Neural progenitor cell (in vitro differentiated cells): ENCODE data around the gene GAB2. TPM values are rescaled to one million over a fixed set of nuclear protein-coding genes. Genes with fewer than 3 reads are reported as not detected.

Experiments used
- DNase-seq: peaks from one replicate; pipeline ENCODE4 v3.0.0-alpha.2; 2016; ENCODE audit warnings: low spot score
- H2AFZ ChIP-seq: fragments of 200-600 bp; sonication (generic); replicated peaks from 2 replicates; pipeline ENCODE4 v1.6.1; 2016; ENCODE audit warnings: antibody characterized with exemption
- H3F3A ChIP-seq: fragments of 200-600 bp; sonication (generic); 2 replicates; pipeline ENCODE4 v1.6.1; 2016; ENCODE audit warnings: antibody characterized with exemption, low read depth
- H3K27ac ChIP-seq: fragments of 200-600 bp; sonication (generic); 2 replicates; pipeline ENCODE4 v1.5.1; 2016; ENCODE audit warnings: mild to moderate bottlenecking
- H3K27me3 ChIP-seq: fragments of 200-600 bp; sonication (generic); 2 replicates; pipeline ENCODE4 v1.6.1; 2016; ENCODE audit warnings: mild to moderate bottlenecking, moderate library complexity
- H3K36me3 ChIP-seq: fragments of 200-600 bp; sonication (generic); 2 replicates; pipeline ENCODE4 v1.5.1; 2016
- H3K4me1 ChIP-seq: fragments of 200-600 bp; sonication (generic); 2 replicates; pipeline ENCODE4 v1.6.1; 2016; ENCODE audit warnings: mixed run types
- H3K4me2 ChIP-seq: fragments of 200-600 bp; sonication (generic); 2 replicates; pipeline ENCODE4 v1.6.1; 2016
- H3K4me3 ChIP-seq: fragments of 200-600 bp; sonication (generic); 2 replicates; pipeline ENCODE4 v1.5.1; 2016
- H3K79me2 ChIP-seq: fragments of 200-600 bp; sonication (generic); 2 replicates; pipeline ENCODE4 v1.6.1; 2016; ENCODE audit warnings: low read depth
- H3K9ac ChIP-seq: fragments of 200-600 bp; sonication (generic); 2 replicates; pipeline ENCODE4 v1.6.1; 2016
- H3K9me3 ChIP-seq: fragments of 200-600 bp; sonication (generic); 2 replicates; pipeline ENCODE4 v1.5.1; 2016; ENCODE audit warnings: low read depth
- H4K20me1 ChIP-seq: fragments of 200-600 bp; sonication (generic); 2 replicates; pipeline ENCODE4 v1.6.1; 2016; ENCODE audit warnings: low read depth
- H3K27ac Mint-ChIP-seq: 3 replicates; pipeline ENCODE4 v1.8.0; 2021; ENCODE audit warnings: mixed read lengths
- H3K27me3 Mint-ChIP-seq: 2 replicates; pipeline ENCODE4 v1.8.0; 2022; ENCODE audit warnings: low read depth, mild to moderate bottlenecking, inconsistent platforms, moderate library complexity, mixed read lengths; ENCODE audit not compliant: insufficient read depth
- H3K36me3 Mint-ChIP-seq: 3 replicates; pipeline ENCODE4 v1.8.0; 2021; ENCODE audit warnings: mixed read lengths
- H3K4me1 Mint-ChIP-seq: 3 replicates; pipeline ENCODE4 v1.8.0; 2021; ENCODE audit warnings: mixed read lengths
- H3K4me3 Mint-ChIP-seq: 3 replicates; pipeline ENCODE4 v1.8.0; 2021; ENCODE audit warnings: mild to moderate bottlenecking, moderate library complexity, mixed read lengths
- H3K9me3 Mint-ChIP-seq: 3 replicates; pipeline ENCODE4 v1.8.0; 2020; ENCODE audit warnings: mixed read lengths
- EZH2 ChIP-seq: fragments of 200-600 bp; sonication (generic); IDR thresholded peaks from 2 replicates; pipeline ENCODE4 v1.6.1; 2017; ENCODE audit warnings: antibody characterized with exemption, mild to moderate bottlenecking, moderate library complexity
- EZH2phosphoT487 ChIP-seq: fragments of 200-600 bp; sonication (generic); IDR thresholded peaks from 2 replicates; pipeline ENCODE4 v1.6.1; 2017; ENCODE audit warnings: antibody characterized with exemption
- total RNA-seq: library from RNA; depleted of rRNA; stranded (reverse); fragments of >200 nt; gene quantifications from 2 replicates; pipeline ENCODE4 v1.2.3, GENCODE V29; 2015; ENCODE audit warnings: low replicate concordance
- TF ChIP-seq, protein P1 (sequence below): fragments of 200-600 bp; sonication (generic); IDR thresholded peaks from 2 replicates; pipeline ENCODE4 v1.5.1; 2017; ENCODE audit warnings: antibody characterized with exemption, mild to moderate bottlenecking

Gene GAB2
- total RNA-seq, 1 donor from 2014 or later: 11.1 TPM

GRCh38 chr11:78398715-78399114, 18.9 kb downstream of the GAB2 start:
- TF ChIP-seq EZH2 (no peak), EZH2phosphoT487 (no peak)
- TF ChIP-seq, protein P1, sequence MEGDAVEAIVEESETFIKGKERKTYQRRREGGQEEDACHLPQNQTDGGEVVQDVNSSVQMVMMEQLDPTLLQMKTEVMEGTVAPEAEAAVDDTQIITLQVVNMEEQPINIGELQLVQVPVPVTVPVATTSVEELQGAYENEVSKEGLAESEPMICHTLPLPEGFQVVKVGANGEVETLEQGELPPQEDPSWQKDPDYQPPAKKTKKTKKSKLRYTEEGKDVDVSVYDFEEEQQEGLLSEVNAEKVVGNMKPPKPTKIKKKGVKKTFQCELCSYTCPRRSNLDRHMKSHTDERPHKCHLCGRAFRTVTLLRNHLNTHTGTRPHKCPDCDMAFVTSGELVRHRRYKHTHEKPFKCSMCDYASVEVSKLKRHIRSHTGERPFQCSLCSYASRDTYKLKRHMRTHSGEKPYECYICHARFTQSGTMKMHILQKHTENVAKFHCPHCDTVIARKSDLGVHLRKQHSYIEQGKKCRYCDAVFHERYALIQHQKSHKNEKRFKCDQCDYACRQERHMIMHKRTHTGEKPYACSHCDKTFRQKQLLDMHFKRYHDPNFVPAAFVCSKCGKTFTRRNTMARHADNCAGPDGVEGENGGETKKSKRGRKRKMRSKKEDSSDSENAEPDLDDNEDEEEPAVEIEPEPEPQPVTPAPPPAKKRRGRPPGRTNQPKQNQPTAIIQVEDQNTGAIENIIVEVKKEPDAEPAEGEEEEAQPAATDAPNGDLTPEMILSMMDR: no peak
- H3K9me3 Mint-ChIP-seq: peaks cover 4% of the 10 kb centered on the region
- H3K9ac ChIP-seq: no peak overlapping the region
- no peak overlapping the region for H3K27ac Mint-ChIP-seq
- peaks cover 29% of the 10 kb centered on the region for H3K4me1 ChIP-seq
- no peaks in the 10 kb centered on the region for H3K36me3 Mint-ChIP-seq
- H3K4me3 Mint-ChIP-seq: no peak overlapping the region
- H3F3A ChIP-seq: peaks cover 5% of the 10 kb centered on the region
- H3K9me3 ChIP-seq: no peaks in the 10 kb centered on the region
- DNase-seq: no peak
- no peaks in the 10 kb centered on the region for H3K27me3 Mint-ChIP-seq
- H3K79me2 ChIP-seq: peaks cover 70% of the 10 kb centered on the region
- peaks cover 33% of the 10 kb centered on the region for H4K20me1 ChIP-seq
- no peaks in the 10 kb centered on the region for H3K27me3 ChIP-seq
- no peaks in the 10 kb centered on the region for H3K36me3 ChIP-seq
- H2AFZ ChIP-seq: no peak overlapping the region
- peaks cover 21% of the 10 kb centered on the region for H3K4me1 Mint-ChIP-seq
- no peak overlapping the region for H3K27ac ChIP-seq
- no peak overlapping the region for H3K4me3 ChIP-seq
- H3K4me2 ChIP-seq: peak overlapping the region; percentile 1

GRCh38 chr11:78397398-78397797, 20.2 kb downstream of the GAB2 start:
- Histone ChIP-seq H3K9ac (no peak overlapping the region), H4K20me1 (peaks cover 33% of the 10 kb centered on the region), H3K9me3 (no peaks in the 10 kb centered on the region), H3K4me2 (no peak overlapping the region), H3F3A (peaks cover 5% of the 10 kb centered on the region), H2AFZ (no peak overlapping the region), H3K27ac (no peak overlapping the region), H3K79me2 (peaks cover 70% of the 10 kb centered on the region), H3K4me3 (no peak overlapping the region), H3K36me3 (no peaks in the 10 kb centered on the region), H3K27me3 (no peaks in the 10 kb centered on the region), H3K4me1 (peaks cover 36% of the 10 kb centered on the region)
- Mint-ChIP-seq H3K27me3 (no peaks in the 10 kb centered on the region), H3K36me3 (peaks cover 3% of the 10 kb centered on the region), H3K9me3 (no peaks in the 10 kb centered on the region), H3K4me3 (no peak overlapping the region), H3K4me1 (peaks cover 31% of the 10 kb centered on the region), H3K27ac (no peak overlapping the region)
- TF ChIP-seq EZH2phosphoT487 (no peak), EZH2 (no peak)
- TF ChIP-seq, protein P1: no peak
- DNase-seq: no peak

GRCh38 chr11:78395597-78395996, 22.0 kb downstream of the GAB2 start:
- Histone ChIP-seq H3K9me3 (no peaks in the 10 kb centered on the region), H2AFZ (no peak overlapping the region), H3K9ac (no peak overlapping the region), H3F3A (peaks cover 5% of the 10 kb centered on the region), H3K36me3 (no peaks in the 10 kb centered on the region), H4K20me1 (peaks cover 23% of the 10 kb centered on the region), H3K27me3 (no peaks in the 10 kb centered on the region), H3K4me1 (peaks cover 30% of the 10 kb centered on the region), H3K4me2 (no peak overlapping the region), H3K27ac (no peak overlapping the region), H3K4me3 (no peak overlapping the region), H3K79me2 (peaks cover 69% of the 10 kb centered on the region)
- no peak for DNase-seq
- Mint-ChIP-seq H3K9me3 (no peaks in the 10 kb centered on the region), H3K36me3 (peaks cover 3% of the 10 kb centered on the region), H3K27me3 (no peaks in the 10 kb centered on the region), H3K4me3 (no peak overlapping the region), H3K4me1 (peaks cover 26% of the 10 kb centered on the region), H3K27ac (no peak overlapping the region)
- TF ChIP-seq EZH2: no peak
- TF ChIP-seq, protein P1: no peak
- no peak for TF ChIP-seq EZH2phosphoT487
